Common myeloid progenitor, CD34-positive (primary cell): ENCODE data around the gene RHBDL2.

Experiments used
- CTCF ChIA-PET: fragments of 350-600 bp; sonication (Branson Sonifier 250); formaldehyde crosslinking; loops from one replicate; lab custom pipeline; 2021; ENCODE audit warnings: antibody characterized with exemption; lab: Charles Lee
- POLR2A ChIA-PET: fragments of 350-600 bp; sonication (Branson Sonifier 250); formaldehyde crosslinking; loops from one replicate; lab custom pipeline; 2021; ENCODE audit warnings: antibody characterized with exemption; lab: Charles Lee
- DNase-seq, 3 donors: peaks; one replicate each; pipeline versions ENCODE4 v3.0.0 to v3.0.0-alpha.2; 2013
- H3K27ac ChIP-seq, 2 experiments: 1 replicate in 1 of 2; 2 replicates in 1 of 2; pipeline ENCODE4 v1.7.0; 2013; ENCODE audit warnings: inconsistent platforms in 2 of 2, low read length in 2 of 2, mild to moderate bottlenecking in 2 of 2, low read depth in 1 of 2, moderate library complexity in 1 of 2; ENCODE audit not compliant: severe bottlenecking in 2 of 2, insufficient read depth in 1 of 2, poor library complexity in 1 of 2
- H3K27me3 ChIP-seq, 5 experiments: replicated peaks in 2 of 5; 1 replicate in 3 of 5; 2 replicates in 2 of 5; pipeline versions ENCODE4 v1.6.1 to v1.7.0; 2013; ENCODE audit warnings: low read length in 4 of 5, mild to moderate bottlenecking in 2 of 5, moderate library complexity in 2 of 5, inconsistent platforms in 1 of 5; ENCODE audit not compliant: insufficient read depth in 5 of 5, control insufficient read depth in 4 of 5
- H3K36me3 ChIP-seq, 4 experiments: 1 replicate in 2 of 4; 2 replicates in 2 of 4; pipeline versions ENCODE4 v1.6.1 to v1.7.0; 2013; ENCODE audit warnings: low read length in 3 of 4, control low read depth in 1 of 4, mild to moderate bottlenecking in 1 of 4; ENCODE audit not compliant: control insufficient read depth in 4 of 4, insufficient read depth in 4 of 4
- H3K4me1 ChIP-seq, 4 experiments: 1 replicate in 3 of 4; 2 replicates in 1 of 4; pipeline versions ENCODE4 v1.6.1 to v1.7.1; 2013; ENCODE audit warnings: low read length in 3 of 4, mild to moderate bottlenecking in 3 of 4, control low read depth in 1 of 4, inconsistent platforms in 1 of 4, moderate library complexity in 1 of 4; ENCODE audit not compliant: control insufficient read depth in 4 of 4, insufficient read depth in 4 of 4; ENCODE audit errors: control extremely low read depth in 1 of 4
- H3K4me3 ChIP-seq, 7 experiments: 1 replicate in 4 of 7; 2 replicates in 3 of 7; pipeline versions ENCODE4 v1.5.1 to v1.7.0; 2013; ENCODE audit warnings: mild to moderate bottlenecking in 7 of 7, low read length in 6 of 7, moderate library complexity in 6 of 7, inconsistent platforms in 2 of 7, low read depth in 2 of 7, control low read depth in 1 of 7; ENCODE audit not compliant: insufficient read depth in 4 of 7, control insufficient read depth in 1 of 7; ENCODE audit errors: extremely low read depth in 1 of 7
- H3K9me3 ChIP-seq, 5 experiments: 1 replicate in 4 of 5; 2 replicates in 1 of 5; pipeline versions ENCODE4 v1.6.1 to v1.7.1; 2013; ENCODE audit warnings: low read length in 4 of 5, mild to moderate bottlenecking in 2 of 5, inconsistent platforms in 1 of 5, low read depth in 1 of 5, moderate library complexity in 1 of 5; ENCODE audit not compliant: control insufficient read depth in 4 of 5, insufficient read depth in 2 of 5; ENCODE audit errors: control extremely low read depth in 1 of 5
- WGBS: methylation state at CpG from one replicate; pipeline ENCODE4 v1.1.5; 2013; ENCODE audit not compliant: insufficient coverage; 5-methylcytosine and 5-hydroxymethylcytosine counted together

RHBDL2 gene

DNA sequence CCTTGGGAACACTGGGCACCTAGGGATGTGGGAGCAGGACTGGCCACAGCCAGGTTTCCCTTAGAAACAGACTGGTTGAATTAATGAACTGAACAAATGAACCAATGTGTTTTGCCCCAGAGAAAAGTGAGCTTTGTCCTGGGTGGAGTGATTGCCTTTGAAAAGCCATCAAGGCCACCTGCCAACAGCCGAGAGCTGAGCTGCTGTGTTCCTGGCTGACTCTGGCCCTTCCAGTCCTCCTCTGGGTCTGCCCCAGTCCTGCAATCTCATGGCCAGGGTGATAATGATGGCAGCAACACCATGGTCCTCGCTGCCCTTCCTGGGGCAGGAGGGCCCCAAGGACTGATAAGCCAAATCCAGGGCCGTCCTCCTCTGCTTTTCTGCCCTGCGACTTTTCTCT lies 42.1 kb downstream of the RHBDL2 start:
- no peak overlapping the region for H3K27ac ChIP-seq
- H3K9me3 ChIP-seq = no peaks in the 10 kb centered on the region
- no peaks in the 10 kb centered on the region for H3K36me3 ChIP-seq
- CTCF ChIA-PET = no interaction called here
- no peak overlapping the region for H3K4me3 ChIP-seq
- no peaks in the 10 kb centered on the region for H3K27me3 ChIP-seq
- WGBS = 100% methylated on average over 3 of the region's 4 CpGs
- POLR2A ChIA-PET = no interaction called here
- H3K4me1 ChIP-seq = no peaks in the 10 kb centered on the region
- DNase-seq = no peak

DNA sequence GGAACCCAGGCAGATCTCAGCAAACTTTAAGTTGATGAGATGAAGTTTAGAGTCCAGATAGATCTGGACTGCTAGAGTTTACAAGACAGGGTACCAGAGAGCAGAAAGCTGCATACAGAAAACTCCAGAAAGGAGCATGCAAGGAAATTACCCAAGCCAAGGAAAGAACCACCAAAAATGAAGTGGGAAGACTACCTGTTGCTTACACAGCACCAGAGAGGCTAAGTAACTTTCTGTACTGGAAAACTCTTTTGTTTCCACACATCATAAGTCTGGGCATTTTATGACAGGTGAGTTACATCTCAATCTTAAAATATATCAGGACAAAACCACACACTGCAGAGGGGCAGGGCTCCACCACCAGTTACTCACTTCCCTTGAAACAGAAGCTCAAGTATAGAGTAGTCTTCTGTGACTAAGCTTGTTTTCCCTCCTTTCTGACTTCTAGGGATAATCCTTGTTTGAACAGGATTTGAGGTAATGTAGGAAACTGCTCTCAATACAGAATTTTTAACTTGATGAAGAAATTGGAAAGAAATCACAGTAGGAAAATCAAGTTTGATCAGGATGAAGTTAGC lies 42.9 kb downstream of the RHBDL2 start:
- CTCF ChIA-PET = no interaction called here
- Histone ChIP-seq H3K27me3 (no peaks in the 10 kb centered on the region), H3K4me3 (no peak overlapping the region), H3K36me3 (no peaks in the 10 kb centered on the region), H3K4me1 (no peaks in the 10 kb centered on the region), H3K9me3 (no peaks in the 10 kb centered on the region), H3K27ac (no peak overlapping the region)
- no peak for DNase-seq
- POLR2A ChIA-PET = no interaction called here

DNA sequence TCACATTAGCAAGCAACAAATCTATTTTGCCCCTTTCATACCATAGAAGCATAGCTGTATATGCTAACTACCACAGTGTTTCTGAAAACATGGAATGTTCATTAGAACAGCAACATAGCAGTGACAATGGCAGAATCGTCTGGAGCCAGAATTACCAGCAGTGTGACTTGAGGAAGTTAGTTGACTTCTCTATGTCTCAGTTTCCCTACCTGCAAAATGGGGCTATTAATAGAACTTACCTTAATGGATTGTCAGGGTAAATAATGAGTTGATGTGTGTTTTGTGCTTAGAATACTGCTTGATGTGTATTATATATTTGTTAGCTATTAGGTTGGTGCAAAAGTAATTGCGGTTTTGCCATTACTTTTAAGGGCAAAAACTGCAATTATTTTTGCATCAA lies 45.5 kb downstream of the RHBDL2 start:
- Histone ChIP-seq H3K27ac (no peak overlapping the region), H3K9me3 (no peaks in the 10 kb centered on the region), H3K4me1 (no peaks in the 10 kb centered on the region), H3K36me3 (no peaks in the 10 kb centered on the region), H3K4me3 (no peak overlapping the region), H3K27me3 (no peaks in the 10 kb centered on the region)
- no peak for DNase-seq
- POLR2A ChIA-PET = no interaction called here
- 100% methylated on average over 1 of the region's 2 CpGs for WGBS
- CTCF ChIA-PET = no interaction called here

- ChIA-PET CTCF (interaction anchor here (1.1 to 1.4 kb wide), 2 partner anchors 196 to 199 kb away, joined by 3 to 4 read pairs; no protein-coding TSS in a partner anchor), POLR2A (no interaction called here)
- DNase-seq = no peak
- Histone ChIP-seq H3K27me3 (no peaks in the 10 kb centered on the region), H3K27ac (no peak overlapping the region), H3K4me3 (no peak overlapping the region), H3K4me1 (no peaks in the 10 kb centered on the region), H3K9me3 (no peaks in the 10 kb centered on the region), H3K36me3 (no peaks in the 10 kb centered on the region)
- no CpG with 5 or more reads among the region's 1 CpG for WGBS
These were observed 48.7 kb downstream of the RHBDL2 start for GRCh38 chr1:38892976-38893375.

DNA sequence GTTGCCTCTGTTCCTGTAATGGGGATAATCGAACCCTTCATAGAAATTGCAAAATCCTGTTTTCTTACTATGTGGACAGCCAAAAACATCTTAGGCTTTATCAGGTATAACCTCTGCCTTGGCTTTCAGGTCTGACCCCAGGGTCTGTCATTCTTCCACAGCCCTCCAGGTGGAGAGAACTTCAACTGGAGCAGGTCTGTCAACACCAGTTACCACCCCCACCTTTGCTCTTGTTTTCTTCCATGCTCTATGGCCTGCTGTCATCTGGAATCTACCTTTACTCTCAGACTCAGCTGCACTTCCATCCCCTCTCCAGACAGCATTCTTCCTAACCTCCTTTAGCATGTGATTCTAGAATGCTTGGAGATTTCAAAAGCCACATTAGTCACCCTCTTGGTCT lies 49.9 kb downstream of the RHBDL2 start:
- Histone ChIP-seq H3K4me1 (no peaks in the 10 kb centered on the region), H3K36me3 (no peaks in the 10 kb centered on the region), H3K27ac (no peak overlapping the region), H3K27me3 (no peaks in the 10 kb centered on the region), H3K4me3 (no peak overlapping the region), H3K9me3 (no peaks in the 10 kb centered on the region)
- 100% methylated on average over 1 of the region's 1 CpG for WGBS
- peak in 2 of 3 donors; percentile 36 to 37 for DNase-seq
- CTCF ChIA-PET = interaction anchor here (1.1 to 1.4 kb wide), 2 partner anchors 198 to 200 kb away, joined by 3 to 4 read pairs; no protein-coding TSS in a partner anchor
- POLR2A ChIA-PET = no interaction called here

GRCh38 chr1:38889589-38889988 lies 52.0 kb downstream of the RHBDL2 start:
- WGBS = no CpG with 5 or more reads among the region's 5 CpGs
- POLR2A ChIA-PET = no interaction called here
- H3K27ac ChIP-seq = no peak overlapping the region
- H3K36me3 ChIP-seq = no peaks in the 10 kb centered on the region
- CTCF ChIA-PET = no interaction called here
- H3K4me3 ChIP-seq = no peak overlapping the region
- no peaks in the 10 kb centered on the region for H3K4me1 ChIP-seq
- H3K9me3 ChIP-seq = no peaks in the 10 kb centered on the region
- no peak for DNase-seq
- no peaks in the 10 kb centered on the region for H3K27me3 ChIP-seq

- over 99% methylated on average over 9 of the region's 9 CpGs for WGBS
- Histone ChIP-seq H3K36me3 (no peaks in the 10 kb centered on the region), H3K9me3 (no peaks in the 10 kb centered on the region), H3K27me3 (no peaks in the 10 kb centered on the region), H3K27ac (no peak overlapping the region), H3K4me1 (no peaks in the 10 kb centered on the region), H3K4me3 (no peak overlapping the region)
- CTCF ChIA-PET = interaction anchor here (1.1 kb wide), 1 partner anchor 113 kb away, joined by 3 read pairs; no protein-coding TSS in a partner anchor
- no peak for DNase-seq
- POLR2A ChIA-PET = no interaction called here
These were observed 53.0 kb downstream of the RHBDL2 start for GRCh38 chr1:38888423-38889333.
